ENCODE results near the gene EPHA2. TPM values are rescaled to one million over a fixed set of nuclear protein-coding genes. Genes with fewer than 3 reads are reported as not detected.

EPHA2 gene
- polyA plus RNA-seq, 2 of the 4 experiments (the other 2 are of a cell fraction) = 59.3 to 93.2 TPM

GRCh38 chr1:16083486-16083885 is 72.4 kb downstream of the EPHA2 start:
- no peak for FAIRE-seq

GRCh38 chr1:16082283-16083038 is 73.4 kb downstream of the EPHA2 start:
- 61% methylated on average over 7 of the region's 9 CpGs for WGBS (ENCODE audit: missing lambda C conversion rate)
- 0 out of 3 replicates have a peak overlapping the region, but pooled peaks have one; percentile 36 for H3K4me2 ChIP-seq
- ChIA-PET POLR2A (interaction anchor here (0.9 kb wide), 1 partner anchor 61 kb away, joined by 3 read pairs; no protein-coding TSS in a partner anchor), CTCF (interaction anchor here (0.5 to 12.5 kb wide), 42 partner anchors 9 to 281 kb away, joined by 3 to 318 read pairs (median 6); partner anchors contain the start of genes CPLANE2, EPHA2 and FAM131C)
- H3K9me3 ChIP-seq = no peaks in the 10 kb centered on the region
- peaks cover 41% of the 10 kb centered on the region for H3K4me1 ChIP-seq
- ATAC-seq (peak; percentile 63 to 79; a peak in 5 of 6 replicates), DNase-seq (ENCODE audit: low read depth in 1 of 2, low spot score in 1 of 2) (peak; percentile 65 to 66), FAIRE-seq (no peak)
- H3K27ac ChIP-seq = peak overlapping the region; percentile 74 to 86
- H3K4me3 ChIP-seq = no peak overlapping the region
- TF ChIP-seq BCL3 (IDR thresholded peaks at IDR 0.05) (no peak), POLR2A (IDR thresholded peaks at IDR 0.05; ENCODE audit: low read length) (no peak), SREBF2 (IDR thresholded peaks at IDR 0.05) (no peak), NR3C1 (IDR thresholded peaks at IDR 0.05) (no peak), EHF (CRISPR knock-in tag; IDR thresholded peaks at IDR 0.05) (no peak), NPAS2 (CRISPR knock-in tag; IDR thresholded peaks at IDR 0.05; ENCODE audit: borderline replicate concordance) (no peak), RAD21 (conservative IDR thresholded peaks at IDR 0.05 in 1 of 2, IDR thresholded peaks at IDR 0.05 in 1 of 2) (peak; percentile 85), RARB (CRISPR knock-in tag; IDR thresholded peaks at IDR 0.05) (no peak), HES2 (IDR thresholded peaks at IDR 0.05) (no peak), SMC3 (IDR thresholded peaks at IDR 0.05) (peak; percentile 92), CHD2 (IDR thresholded peaks at IDR 0.05; ENCODE audit: low read length, partially characterized antibody) (no peak), PBX3 (IDR thresholded peaks at IDR 0.05) (no peak), CHD4 (IDR thresholded peaks at IDR 0.05; ENCODE audit: borderline replicate concordance) (no peak), HOXB13 (CRISPR knock-in tag; IDR thresholded peaks at IDR 0.05; ENCODE audit: low read depth) (no peak), MYC (IDR thresholded peaks at IDR 0.05; ENCODE audit: borderline replicate concordance, low read length) (no peak), KDM1A (IDR thresholded peaks at IDR 0.05; ENCODE audit: low read depth) (no peak), PHF8 (IDR thresholded peaks at IDR 0.05; ENCODE audit: borderline replicate concordance, low read depth) (no peak), ZC3H11A (IDR thresholded peaks at IDR 0.05) (no peak), ATOH8 (CRISPR knock-in tag; IDR thresholded peaks at IDR 0.05; ENCODE audit: low read depth) (no peak), HEYL (CRISPR knock-in tag; IDR thresholded peaks at IDR 0.05) (no peak), HOXA7 (CRISPR knock-in tag; IDR thresholded peaks at IDR 0.05) (no peak), RFX5 (IDR thresholded peaks at IDR 0.05) (no peak), EHMT2 (IDR thresholded peaks at IDR 0.05; ENCODE audit: low read depth) (no peak), CTCF (IDR thresholded peaks at IDR 0.05) (peak; percentile 75), ESRRA (IDR thresholded peaks at IDR 0.05; ENCODE audit: borderline replicate concordance, low read length) (no peak), REST (IDR thresholded peaks at IDR 0.05) (no peak)

More at GRCh38 chr1:16083486-16083885, 72.4 kb downstream of the EPHA2 start:
- POLR2A ChIA-PET = no interaction called here
- H3K4me3 ChIP-seq = no peak overlapping the region
- H3K4me1 ChIP-seq = peaks cover 33% of the 10 kb centered on the region
- H3K4me2 ChIP-seq = 0 out of 3 replicates have a peak overlapping the region, but pooled peaks have one; percentile 14
- no peak for ATAC-seq
- peak overlapping the region; percentile 52 to 86; a peak in 5 of 6 replicates for H3K27ac ChIP-seq
- CTCF ChIA-PET = interaction anchor here (1.1 to 12.5 kb wide), 14 partner anchors 10 to 280 kb away, joined by 4 to 318 read pairs (median 23); partner anchors contain the start of genes CPLANE2 and EPHA2
- 100% methylated on average over 1 of the region's 5 CpGs for WGBS (ENCODE audit: missing lambda C conversion rate)
- no peak for TF ChIP-seq ZFP36 (IDR thresholded peaks at IDR 0.05; ENCODE audit: borderline replicate concordance, partially characterized antibody)
- no peak for DNase-seq (ENCODE audit: low read depth in 1 of 2, low spot score in 1 of 2)
- no peaks in the 10 kb centered on the region for H3K9me3 ChIP-seq

All from A549 (cell line).